ENCODE results near the gene ZNF512B. TPM values are rescaled to one million over a fixed set of nuclear protein-coding genes. Genes with fewer than 3 reads are reported as not detected.

ZNF512B gene
- total RNA-seq, 2 donors from 2014 or later = 10.2 to 13.8 TPM

DNA sequence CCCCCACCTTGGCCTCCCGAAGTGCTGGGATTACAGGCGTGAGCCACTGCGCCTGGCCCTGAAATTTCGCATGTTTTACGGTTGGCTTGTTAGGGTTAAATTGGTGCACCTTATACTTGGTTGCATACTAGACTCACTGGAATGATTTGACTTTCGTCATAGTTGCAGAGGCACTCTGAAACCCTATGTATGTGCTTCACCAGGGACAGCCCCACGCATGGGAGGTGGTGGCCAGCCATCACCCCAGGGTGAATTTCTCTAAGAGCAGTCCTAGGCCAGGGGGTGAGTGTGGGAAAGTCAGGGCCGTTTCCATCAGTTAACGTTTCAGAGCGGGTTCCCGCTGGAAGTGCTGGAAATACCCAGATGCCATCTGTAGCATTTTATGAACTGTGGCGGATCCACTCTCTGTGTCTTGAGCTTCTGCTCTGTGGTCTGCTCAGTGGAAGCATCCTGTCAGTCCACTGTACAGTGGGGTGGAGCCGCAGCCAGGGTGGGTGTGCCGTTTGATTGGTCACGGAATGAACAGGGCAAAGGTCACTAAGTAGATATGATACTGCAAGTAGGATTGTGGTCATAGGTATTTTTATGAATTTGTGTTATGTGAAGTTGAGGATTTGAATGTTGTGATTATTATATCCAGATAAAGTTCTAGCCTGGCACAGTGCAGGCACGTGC lies 61.6 kb downstream of the ZNF512B start:
- Histone ChIP-seq H3K36me3 (no peaks in the 10 kb centered on the region), H3K4me3 (no peak overlapping the region)
- TF ChIP-seq, protein P1, sequence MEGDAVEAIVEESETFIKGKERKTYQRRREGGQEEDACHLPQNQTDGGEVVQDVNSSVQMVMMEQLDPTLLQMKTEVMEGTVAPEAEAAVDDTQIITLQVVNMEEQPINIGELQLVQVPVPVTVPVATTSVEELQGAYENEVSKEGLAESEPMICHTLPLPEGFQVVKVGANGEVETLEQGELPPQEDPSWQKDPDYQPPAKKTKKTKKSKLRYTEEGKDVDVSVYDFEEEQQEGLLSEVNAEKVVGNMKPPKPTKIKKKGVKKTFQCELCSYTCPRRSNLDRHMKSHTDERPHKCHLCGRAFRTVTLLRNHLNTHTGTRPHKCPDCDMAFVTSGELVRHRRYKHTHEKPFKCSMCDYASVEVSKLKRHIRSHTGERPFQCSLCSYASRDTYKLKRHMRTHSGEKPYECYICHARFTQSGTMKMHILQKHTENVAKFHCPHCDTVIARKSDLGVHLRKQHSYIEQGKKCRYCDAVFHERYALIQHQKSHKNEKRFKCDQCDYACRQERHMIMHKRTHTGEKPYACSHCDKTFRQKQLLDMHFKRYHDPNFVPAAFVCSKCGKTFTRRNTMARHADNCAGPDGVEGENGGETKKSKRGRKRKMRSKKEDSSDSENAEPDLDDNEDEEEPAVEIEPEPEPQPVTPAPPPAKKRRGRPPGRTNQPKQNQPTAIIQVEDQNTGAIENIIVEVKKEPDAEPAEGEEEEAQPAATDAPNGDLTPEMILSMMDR (IDR thresholded peaks at IDR 0.05) = no peak

More for the DNA sequence above, 61.6 kb downstream of the ZNF512B start:
- ATAC-seq (ENCODE audit: insufficient number of reproducible peaks, low FRiP score, low read depth) (no peak), DNase-seq (ENCODE audit: low spot score) (no peak)
- Histone ChIP-seq H3K4me1 (ENCODE audit: control insufficient read depth in 1 of 2, low read depth in 2 of 2) (peaks cover 0 to 12% of the 10 kb centered on the region in 2 donors), H3K27ac (no peak overlapping the region), H3K27me3 (replicated peaks; ENCODE audit: insufficient read depth) (no peaks in the 10 kb centered on the region), H3K9me3 (no peaks in the 10 kb centered on the region)

Other genes starting within 250 kb of the ZNF512B start
- gene LIME1, start 233.3 kb downstream of the ZNF512B start, total RNA-seq = 10 to 100 TPM; 15.6 to 26.5 TPM
- gene SLC2A4RG, start 230.2 kb downstream of the ZNF512B start, total RNA-seq = 100 to 1,000 TPM in 1 of 2 donors, 10 to 100 TPM in 1; 36.2 to 103 TPM
- 1 to 10 TPM; 9.3 to 9.9 TPM for gene ZBTB46, start 138.7 kb downstream of the ZNF512B start, total RNA-seq
- not detected for gene ABHD16B, start 108.4 kb downstream of the ZNF512B start, total RNA-seq
- gene TPD52L2, start 104.7 kb downstream of the ZNF512B start, total RNA-seq = 100 to 1,000 TPM; 106 to 159 TPM
- 10 to 100 TPM; 48.5 to 61.2 TPM for gene DNAJC5, start 74.8 kb downstream of the ZNF512B start, total RNA-seq
- gene UCKL1, start 13.5 kb downstream of the ZNF512B start, total RNA-seq = 10 to 100 TPM; 27.3 to 40.5 TPM
- gene SAMD10, start 9.7 kb upstream of the ZNF512B start, total RNA-seq = 1 to 10 TPM in 1 of 2 donors, under 1 TPM in 1; 0.78 to 3.0 TPM
- gene PRPF6, start 11.2 kb upstream of the ZNF512B start, total RNA-seq = 10 to 100 TPM; 51.9 to 52.9 TPM
- gene C20orf204, start 66.3 kb upstream of the ZNF512B start, total RNA-seq = 1 to 10 TPM in 1 of 2 donors, under 1 TPM in 1; 0.81 to 3.2 TPM
- 10 to 100 TPM in 1 of 2 donors, 1 to 10 TPM in 1; 4.2 to 15.3 TPM for gene SOX18, start 79.7 kb upstream of the ZNF512B start, total RNA-seq
- gene TCEA2, start 93.3 kb upstream of the ZNF512B start, total RNA-seq = 10 to 100 TPM; 30.1 to 48.6 TPM
- 10 to 100 TPM; 20.6 to 41.2 TPM for gene RGS19, start 109.6 kb upstream of the ZNF512B start, total RNA-seq
- 1 to 10 TPM; 1.1 to 3.2 TPM for gene OPRL1, start 110.2 kb upstream of the ZNF512B start, total RNA-seq
- not detected for gene LKAAEAR1, start 114.5 kb upstream of the ZNF512B start, total RNA-seq
- gene NPBWR2, start 137.6 kb upstream of the ZNF512B start, total RNA-seq = not detected
- not detected for gene MYT1, start 194.5 kb upstream of the ZNF512B start, total RNA-seq